GM21723 (cell line): ENCODE measurements around the gene GPR37L1.

Source experiments
- ATAC-seq: cut with Tn5 transposase; IDR thresholded peaks from one replicate; pipeline ENCODE4 v1.9.1; 2021; ENCODE audit warnings: mild to moderate bottlenecking, moderate library complexity; ENCODE audit not compliant: unreplicated experiment

Gene GPR37L1

GRCh38 chr1:202154148-202154765 lies 31.5 kb downstream of the GPR37L1 start:
- no peak for ATAC-seq

GRCh38 chr1:202154766-202155477 lies 32.2 kb downstream of the GPR37L1 start:
- no peak for ATAC-seq

GRCh38 chr1:202155478-202156021 lies 32.8 kb downstream of the GPR37L1 start:
- no peak for ATAC-seq

GRCh38 chr1:202156590-202156989 lies 33.9 kb downstream of the GPR37L1 start:
- no peak for ATAC-seq

GRCh38 chr1:202157945-202158344 lies 35.2 kb downstream of the GPR37L1 start:
- ATAC-seq: no peak

- peak; percentile 29 for ATAC-seq
These were observed 36.3 kb downstream of the GPR37L1 start for GRCh38 chr1:202158810-202159533.

GRCh38 chr1:202159534-202160371 lies 37.0 kb downstream of the GPR37L1 start:
- peak; percentile 35 for ATAC-seq

- no peak for ATAC-seq
These were observed 37.7 kb downstream of the GPR37L1 start, which contains the start of gene PTPN7 for GRCh38 chr1:202160377-202160940. TSS of gene PTPN7 (minus strand) at chr1:202160602. CDS start at chr1:202159402, 1,200 bp downstream.

- no peak for ATAC-seq
These were observed 38.7 kb downstream of the GPR37L1 start for GRCh38 chr1:202161151-202162046.

GRCh38 chr1:202162047-202162417 lies 39.3 kb downstream of the GPR37L1 start:
- ATAC-seq: no peak

- ATAC-seq: no peak
These were observed 39.9 kb downstream of the GPR37L1 start for GRCh38 chr1:202162418-202163280.

GRCh38 chr1:202163281-202164270 lies 40.9 kb downstream of the GPR37L1 start:
- ATAC-seq: no peak

GRCh38 chr1:202164271-202165037 lies 41.7 kb downstream of the GPR37L1 start:
- ATAC-seq: peak; percentile 60

GRCh38 chr1:202165267-202165941 lies 42.7 kb downstream of the GPR37L1 start:
- ATAC-seq: no peak

- no peak for ATAC-seq
These were observed 43.5 kb downstream of the GPR37L1 start for GRCh38 chr1:202165942-202166843.
